GM18861 (cell line): ENCODE results near the gene YRDC.

Source experiments
- ATAC-seq: cut with Tn5 transposase; IDR thresholded peaks from one replicate; pipeline ENCODE4 v1.9.1; 2021; ENCODE audit not compliant: unreplicated experiment

The YRDC gene

DNA sequence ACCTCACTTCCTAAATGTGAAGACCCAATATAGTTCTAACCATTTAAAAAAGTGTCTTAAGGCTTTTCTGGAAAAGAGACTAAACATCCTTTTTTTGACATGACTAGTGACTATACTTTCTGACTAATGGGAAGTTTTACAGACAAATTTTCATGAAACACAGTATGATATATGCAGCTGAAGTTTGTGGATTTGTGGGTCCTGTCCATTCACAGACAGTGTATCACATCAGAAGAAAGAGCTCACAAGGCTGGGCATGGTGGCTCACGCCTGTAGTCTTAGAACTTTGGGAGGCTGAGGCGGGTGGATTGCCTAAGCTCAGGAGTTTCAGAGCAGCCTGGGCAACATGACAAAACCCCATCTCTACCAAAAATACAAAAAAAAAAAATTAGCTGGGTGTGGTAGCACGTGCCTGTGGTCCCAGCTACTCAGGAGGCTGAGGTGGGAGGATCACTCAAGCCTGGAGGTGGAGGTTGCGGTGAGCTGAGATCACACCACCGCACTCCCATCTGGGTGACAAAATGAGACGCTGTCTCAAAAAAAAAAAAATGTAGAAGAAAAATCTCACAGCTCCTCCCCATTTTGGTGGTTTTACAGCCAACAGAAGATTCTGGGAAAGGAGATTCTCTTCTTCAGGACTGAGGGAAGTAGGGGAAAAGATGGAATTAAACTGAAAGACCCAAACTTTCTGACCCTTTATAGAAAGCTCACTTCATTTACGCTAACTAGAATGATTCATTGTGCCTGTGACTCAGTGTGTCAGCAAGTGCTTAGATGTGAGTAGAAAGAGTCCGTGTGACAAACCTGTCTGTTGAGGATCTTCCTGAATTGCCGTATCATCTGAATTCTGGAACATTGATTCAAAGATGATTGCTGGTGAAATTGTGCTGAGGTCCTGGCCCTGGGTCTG is 15.2 kb upstream of the YRDC start:
- no peak for ATAC-seq

DNA sequence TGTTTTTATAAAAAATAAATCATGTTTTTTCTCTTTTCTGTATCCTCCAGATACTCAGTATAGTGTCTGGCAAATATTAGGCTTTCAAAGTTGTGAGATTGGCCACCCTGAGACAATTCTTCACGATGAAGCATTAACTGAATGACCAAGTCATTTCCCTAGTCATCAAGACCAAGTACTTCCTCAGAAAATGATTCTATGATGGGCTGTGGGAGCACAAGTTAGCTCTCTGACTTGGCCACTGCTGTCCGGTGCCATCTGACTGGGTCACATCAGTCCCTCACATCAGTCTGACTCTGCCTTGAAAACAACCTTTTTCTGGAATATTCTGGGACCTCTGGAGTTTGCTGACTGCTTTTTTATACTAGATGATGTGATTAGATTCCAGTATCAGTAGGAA is 13.5 kb upstream of the YRDC start:
- ATAC-seq, result no peak

DNA sequence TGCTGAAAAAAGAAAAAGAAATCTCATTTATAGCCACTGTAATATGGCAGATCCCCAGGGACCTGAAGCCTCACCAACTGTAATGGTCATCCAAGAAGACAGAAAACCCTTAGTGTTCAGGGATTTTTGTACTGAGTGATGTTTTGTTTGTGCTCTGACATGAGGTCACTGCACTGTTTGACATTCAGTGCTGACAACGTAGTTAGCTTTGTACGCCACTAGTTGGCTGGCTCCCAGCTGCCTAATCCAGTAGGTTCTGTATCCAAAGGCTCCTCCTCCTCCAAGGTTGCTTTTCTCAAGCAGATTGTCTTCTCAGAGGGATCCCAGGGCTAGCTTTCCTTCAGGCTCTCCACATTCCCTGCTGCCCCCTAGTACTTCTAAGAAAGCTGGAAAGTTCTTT is 9.5 kb upstream of the YRDC start:
- no peak for ATAC-seq

DNA sequence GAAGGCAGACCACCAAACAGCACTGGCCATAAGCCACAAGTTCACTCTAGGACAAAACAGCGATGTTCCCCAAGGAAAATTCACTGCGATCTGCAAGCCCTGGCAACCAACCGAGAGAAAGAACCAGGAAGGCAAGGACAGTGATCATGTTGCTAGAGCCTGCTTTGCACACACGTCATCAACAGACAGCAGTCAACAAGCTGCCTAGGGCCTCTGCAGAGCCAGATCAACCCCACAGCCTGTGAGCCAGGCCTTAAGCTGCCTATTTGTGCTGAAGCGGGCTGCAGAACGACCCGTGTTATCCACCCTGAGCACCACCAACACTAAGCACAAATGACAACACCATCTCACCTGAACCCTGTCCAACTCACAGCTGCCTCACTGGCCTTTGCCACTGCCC is 6.2 kb upstream of the YRDC start:
- ATAC-seq, result no peak

DNA sequence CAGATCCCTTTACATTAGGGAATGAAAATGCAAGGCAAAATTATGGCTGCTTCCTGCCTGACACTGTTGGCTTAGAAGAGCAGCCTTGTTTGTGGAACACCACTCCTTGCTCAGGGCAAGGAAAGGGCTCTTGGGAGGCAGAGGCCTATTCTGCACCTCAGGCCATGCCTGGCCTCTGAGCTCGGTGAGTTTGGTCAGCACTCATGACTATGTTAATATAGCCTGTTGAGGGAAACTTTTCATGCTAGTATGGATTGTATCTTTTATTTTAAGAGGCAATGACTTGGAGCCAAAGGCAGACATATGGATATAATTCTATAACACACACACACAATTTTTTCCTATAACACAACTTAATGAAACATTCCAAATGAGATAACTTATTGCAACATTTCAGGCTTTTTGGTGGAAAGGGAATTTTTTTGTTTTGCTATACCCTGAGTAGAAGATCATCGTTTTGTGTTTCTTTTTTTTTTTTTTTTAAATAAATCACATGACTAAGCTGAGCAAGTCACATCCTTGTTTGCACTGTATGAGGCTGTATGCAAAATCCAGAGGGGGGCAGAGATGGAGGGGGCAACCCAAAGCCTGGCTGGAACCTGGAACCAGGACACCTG is 5.6 kb upstream of the YRDC start:
- no peak for ATAC-seq

DNA sequence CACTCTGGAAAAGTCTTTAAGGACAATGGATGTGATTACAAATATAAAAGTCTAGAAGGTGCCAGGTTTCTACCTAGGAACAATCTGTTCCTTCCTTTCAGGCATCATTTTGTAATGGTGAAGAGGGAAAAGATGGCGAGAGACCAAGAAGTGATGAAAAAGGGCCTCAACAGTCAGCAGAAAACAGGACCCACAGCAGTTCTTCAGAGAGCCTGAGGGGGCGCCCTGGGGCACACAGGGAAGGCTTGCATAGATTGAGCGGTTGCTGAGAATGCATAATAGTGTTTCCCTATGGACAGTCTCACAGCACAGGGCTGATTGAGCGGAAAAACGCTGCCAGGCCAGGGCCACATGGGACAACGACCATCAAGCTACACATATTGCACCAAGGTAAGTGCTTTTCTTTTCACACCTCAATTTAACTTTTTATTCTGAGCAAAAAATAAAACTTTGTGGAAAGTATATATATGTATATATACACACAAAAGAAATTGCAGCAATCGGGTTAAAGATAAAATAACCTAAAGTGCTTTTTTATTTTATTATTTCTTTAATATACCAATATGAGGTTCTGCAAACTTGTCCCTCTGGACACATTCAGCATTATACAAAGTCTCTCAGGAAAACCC is 3.1 kb upstream of the YRDC start:
- ATAC-seq, result no peak

DNA sequence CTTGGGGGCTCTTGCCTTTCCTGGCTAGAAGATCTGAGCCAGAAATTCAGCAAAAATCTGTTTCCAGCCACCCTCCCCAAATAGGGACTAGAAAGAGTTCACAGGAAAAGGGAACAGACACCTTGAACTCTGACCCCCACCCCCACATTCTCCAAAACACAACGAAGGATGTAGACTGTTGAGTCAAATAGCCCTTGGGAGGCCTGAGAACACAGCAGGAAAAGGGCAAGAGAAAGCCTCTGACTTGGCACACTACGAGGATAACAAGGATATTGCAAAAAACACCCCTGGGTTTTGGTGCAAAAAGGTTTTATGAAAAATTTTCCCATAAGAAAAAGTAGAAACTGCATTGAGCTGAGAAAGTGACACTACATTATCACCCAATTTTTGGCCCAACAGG is 1.9 kb upstream of the YRDC start:
- ATAC-seq, result no peak

DNA sequence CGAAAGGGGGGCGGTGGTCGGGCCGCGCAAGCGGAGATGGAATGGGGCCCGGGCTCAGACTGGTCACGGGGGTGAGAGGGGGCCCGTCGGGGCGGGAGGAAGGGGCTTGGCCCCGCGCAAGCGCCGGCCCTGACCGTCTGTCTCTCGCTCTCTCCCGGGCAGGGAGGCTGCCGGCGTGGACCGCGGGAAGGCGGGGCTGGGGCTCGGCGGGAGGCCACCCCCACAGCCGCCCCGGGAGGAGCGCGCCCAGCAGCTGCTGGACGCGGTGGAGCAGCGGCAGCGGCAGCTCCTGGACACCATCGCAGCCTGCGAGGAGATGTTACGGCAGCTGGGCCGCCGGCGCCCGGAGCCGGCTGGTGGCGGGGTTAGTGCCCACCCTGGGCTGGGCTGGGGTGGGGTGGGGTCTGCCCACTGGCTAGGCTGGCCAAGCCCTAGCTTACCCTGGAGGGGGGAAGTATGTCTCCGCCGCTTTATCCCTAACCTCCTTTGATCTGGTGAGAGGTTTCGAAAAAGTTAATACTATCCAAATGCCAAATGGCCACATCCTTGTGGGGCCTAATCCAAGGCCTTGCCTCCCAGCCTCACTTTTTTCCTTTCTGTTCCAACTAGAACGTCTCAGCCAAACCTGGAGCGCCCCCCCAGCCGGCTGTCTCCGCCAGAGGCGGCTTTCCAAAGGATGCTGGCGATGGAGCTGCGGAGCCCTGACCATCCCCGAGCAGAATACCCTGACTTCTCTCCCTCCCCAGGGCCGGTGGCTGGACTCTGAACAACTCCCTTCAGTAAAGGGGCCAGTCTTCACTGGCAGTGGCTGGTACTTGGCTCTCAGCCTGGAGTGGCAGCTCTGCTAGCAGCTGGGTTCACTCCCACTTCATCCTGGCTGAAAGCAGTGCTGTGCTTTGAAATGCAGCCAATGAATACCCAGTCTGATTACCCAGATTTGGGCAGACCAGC is 636 bp upstream of the YRDC start:
- peak; percentile 17 for ATAC-seq

DNA sequence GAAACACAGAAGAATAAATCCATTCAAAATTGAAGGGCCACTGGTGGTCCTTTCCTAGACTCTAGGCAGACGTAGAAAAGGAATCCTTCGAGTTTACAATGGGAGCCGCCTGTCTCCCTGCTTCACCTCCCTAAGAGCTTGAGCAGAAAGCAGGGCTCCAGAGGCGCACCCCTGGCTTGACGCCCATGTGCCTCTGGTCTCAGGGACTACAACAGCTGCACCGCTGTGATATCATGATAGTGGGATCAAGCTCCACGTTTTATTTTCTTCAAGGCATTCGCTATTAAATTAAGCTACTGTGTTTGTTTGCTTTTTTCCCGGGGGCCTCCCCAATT is 821 bp downstream of the YRDC start:
- no peak for ATAC-seq

DNA sequence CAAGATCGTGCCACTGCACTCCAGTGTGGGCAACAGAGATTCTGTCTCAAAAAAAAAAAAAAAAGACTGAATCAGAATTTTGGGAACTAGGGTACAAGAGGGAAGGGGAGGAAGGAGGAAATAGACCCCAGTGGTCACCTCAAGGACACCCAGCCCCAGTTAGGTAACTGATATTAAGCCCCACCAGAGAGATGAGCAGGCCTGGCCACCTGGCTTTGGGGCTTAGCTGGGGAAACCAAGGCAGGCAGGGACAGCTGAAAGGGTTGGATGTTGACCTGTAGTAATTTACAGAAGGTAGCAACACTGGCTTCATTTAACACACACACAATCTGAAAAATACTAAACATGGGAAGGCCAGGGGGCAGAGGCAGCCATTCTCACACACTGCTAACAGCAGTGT is 5.6 kb downstream of the YRDC start:
- no peak for ATAC-seq

DNA sequence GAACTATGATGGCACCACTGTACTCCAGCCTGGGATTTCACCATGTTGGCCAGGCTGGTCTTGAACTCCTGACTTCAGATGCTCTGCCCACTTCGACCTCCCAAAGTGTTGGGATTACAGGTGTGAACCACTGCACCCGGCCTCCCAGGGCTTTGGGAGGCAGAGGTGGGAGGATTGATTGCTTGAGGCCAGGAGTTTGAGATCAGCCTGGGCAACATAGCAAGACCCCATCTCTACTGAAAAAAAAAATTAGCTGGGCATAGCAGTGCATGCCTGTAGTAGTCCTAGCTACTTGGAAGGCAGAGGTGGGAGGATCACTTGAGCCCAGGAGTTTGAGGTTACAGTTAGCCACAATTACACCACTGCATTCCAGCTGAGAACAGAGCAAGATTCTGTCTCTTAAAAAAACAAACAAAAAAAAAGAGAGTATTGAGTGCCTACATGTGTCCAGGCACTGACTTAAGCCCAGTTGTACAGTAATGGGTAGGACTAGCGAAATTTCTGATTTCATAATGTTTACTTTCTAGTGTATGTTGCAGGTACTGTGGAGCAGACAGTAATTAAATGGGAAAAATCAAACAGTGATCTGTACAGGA is 10.2 kb downstream of the YRDC start:
- no peak for ATAC-seq

DNA sequence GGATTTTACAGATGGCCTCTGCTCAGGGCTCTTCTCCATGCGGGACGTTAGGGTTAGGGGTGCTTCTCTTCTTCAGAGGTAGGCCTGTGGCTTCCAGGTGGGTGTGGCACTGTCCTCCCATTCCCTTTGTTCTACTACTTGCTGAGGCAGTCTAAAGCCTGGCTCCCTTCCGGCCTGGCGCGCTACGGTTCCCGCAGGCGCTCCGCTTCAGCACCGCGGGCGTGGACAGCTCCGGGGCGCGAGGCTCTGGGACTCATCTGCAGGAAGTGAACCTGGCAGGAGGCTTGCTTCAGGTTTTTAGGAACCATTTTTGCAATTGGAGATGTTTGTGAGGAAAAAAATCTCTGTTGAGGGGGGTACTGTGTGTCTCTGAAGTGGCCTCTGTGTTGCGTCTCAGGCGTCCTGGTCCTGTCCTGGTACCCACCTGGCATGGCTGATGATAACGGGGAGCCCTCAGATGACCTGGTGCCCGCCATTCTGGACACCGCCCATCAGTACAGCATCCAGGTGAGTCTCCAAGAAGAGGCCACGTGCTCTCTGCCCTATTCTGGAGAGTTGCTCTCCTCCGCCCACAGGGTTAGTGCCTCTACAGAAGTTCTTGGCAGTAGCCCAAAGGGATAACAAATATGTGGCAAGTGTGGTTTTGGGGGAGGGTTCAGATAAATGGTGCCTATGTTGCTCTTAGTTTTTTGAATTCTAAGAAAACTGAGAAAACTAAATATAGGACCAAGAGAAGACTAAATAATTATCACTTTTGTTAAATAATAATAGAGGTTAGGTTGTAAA is 12.5 kb downstream of the YRDC start:
- ATAC-seq, result no peak

DNA sequence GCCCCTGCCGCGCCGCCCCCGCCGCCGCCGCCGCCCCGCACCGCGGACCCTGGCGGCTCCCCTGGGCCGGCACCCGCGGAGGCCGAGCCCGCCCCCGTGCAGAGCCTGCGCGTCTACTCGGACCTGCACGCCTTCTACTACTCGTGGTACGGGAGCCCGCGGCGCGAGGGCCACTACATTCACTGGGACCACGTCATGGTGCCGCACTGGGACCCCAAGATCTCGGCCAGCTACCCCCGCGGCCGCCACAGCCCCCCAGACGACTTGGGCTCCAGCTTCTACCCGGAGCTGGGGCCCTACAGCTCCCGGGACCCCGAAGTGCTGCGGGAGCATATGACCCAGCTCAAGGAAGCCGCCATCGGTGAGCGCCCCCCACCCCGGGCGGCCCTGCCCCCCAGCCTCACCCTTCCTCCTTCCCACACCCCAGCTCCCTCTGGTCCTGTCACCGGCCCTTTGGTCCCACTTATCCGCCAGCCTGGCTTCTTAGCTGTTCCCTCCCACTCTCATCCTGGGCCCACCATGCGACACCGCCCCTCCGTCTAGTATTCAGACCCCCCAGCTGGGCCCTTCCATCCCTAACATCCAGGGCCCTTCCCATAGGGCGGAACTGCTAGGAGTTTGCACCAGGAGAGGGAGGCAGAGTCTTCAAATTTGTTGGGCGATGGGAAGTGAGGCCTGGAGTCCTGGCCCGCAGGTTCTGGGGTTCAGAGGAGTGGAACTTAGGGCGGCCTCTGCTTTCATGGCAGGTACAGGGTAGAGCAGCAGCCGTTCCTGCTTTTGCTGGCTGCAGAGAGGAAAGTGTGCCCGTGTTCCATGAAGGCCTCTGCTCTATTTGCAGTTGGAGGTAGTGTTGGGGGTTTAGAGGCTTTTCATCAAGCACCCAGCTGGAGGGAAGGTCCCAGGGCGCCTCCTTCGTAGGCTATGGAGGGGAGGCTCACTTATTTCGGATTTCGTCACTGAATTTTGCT is 13.4 kb downstream of the YRDC start:
- no peak for ATAC-seq

DNA sequence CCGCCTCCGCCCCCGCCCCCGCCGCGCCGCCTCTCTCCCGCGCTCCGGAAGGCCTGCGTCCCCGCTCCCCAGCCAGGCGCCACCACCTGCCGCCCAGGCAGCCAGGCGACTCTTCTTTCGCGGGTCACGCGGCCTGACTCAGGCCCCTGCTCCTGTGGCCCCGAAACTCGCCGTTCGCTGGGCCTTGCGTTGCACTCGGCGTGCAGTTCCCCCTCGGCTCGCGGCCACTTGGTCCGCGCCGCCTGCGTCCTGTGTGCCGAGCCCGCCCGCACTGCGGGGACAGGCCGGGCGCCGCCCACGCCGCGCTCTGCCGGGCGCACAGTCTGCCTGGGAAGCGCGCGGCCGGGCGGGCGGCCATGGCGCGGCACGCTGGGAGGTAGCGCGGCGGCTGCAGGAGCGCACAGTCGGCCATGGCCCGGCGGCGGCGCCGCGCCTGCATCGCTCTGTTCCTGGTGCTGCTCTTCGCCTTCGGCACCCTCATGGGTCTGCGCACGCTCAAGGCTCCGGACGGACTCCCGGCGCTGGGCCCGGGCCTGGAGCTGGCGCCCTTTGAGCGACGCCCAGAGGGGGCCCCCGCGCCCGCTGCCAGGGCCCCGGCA is 14.1 kb downstream of the YRDC start, which contains the start of gene MANEAL:
MANEAL (plus strand) TSS at position 75 of the 599 bp plus-strand sequence; CDS start at position 411, 336 bp downstream.
- ATAC-seq, result no peak

DNA sequence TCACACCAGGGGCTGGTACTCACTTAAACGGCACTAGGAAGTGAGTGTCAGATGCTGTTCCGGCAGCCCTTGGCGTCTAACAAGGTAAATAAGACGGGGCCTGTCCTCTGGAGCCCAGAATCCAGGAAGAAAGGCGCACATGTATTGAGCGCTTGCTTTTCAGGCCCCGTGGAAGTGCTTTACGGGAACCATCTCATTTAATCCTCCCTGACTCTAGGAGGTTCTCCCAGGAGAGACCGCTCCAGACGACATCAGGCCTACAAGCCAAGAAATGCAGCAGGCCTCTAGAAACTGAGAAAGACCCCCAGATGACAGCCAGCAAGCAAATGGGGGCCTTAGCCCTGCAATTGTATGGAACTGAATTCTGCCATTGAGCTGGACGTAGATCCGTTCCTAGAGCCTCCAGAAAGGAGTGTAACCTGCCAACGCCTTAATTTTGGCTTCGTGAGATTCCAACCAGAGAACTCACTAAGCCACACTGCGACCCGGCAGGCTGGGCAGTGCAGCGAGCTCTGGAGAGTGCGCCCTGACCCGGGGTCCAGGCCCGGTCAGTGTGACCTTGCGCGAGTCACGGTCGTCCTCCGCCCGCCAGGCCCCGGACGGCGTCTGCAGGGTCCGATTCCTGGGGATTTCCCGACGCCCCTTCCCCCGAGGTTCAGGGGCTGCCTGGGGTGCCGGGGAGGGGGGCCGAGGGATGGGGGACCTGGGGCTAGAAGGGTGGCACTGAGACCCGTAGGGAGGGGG is 14.9 kb downstream of the YRDC start:
- ATAC-seq, result no peak

DNA sequence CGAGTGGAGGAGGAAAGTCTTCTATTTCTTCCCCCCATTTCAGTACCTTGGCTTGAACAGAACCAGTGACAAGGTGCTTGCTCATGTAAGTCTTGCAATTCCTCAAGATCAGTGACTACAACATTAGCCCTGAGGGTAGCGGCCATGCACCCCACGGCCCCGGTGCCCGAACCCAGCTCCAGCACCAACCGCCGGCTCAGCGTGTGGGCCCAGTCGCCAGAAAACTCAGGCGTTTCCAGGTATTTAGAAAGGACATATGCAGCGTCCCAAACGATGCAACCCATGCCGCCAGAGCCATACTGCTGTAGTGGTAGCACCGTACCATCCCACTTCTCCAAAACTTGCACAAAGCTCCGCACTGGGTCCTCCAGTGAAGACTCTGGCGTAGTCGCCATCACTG is 25.5 kb downstream of the YRDC start:
- ATAC-seq, result no peak

DNA sequence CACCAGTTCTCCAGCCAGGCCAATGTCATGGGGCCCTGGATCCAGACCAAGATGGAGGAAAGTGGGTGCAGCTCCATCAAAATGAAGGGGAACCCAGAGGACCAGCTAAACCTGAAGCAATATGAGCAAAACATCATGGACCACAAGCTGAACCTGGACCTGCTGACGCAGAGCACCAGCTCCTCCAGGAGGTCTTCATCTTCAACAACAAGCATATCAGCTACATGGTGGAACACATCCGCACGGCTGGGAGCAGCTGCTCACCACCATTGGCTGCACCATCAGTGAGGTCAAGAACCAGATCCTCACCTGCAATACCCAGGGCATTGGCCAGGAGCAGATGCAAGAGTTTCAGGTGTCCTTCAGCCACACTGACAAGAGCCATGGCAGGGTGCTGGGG is 29.4 kb downstream of the YRDC start:
- ATAC-seq, result no peak
